HG02759 (cell line): ENCODE results near the gene CBFA2T2.
"Not testable (repeated sequence)": the region's sequence is repeated elsewhere in the genome, so short reads cannot be mapped to it uniquely, and the experiment has no call there.

ENCODE experiments used
- ATAC-seq: cut with Tn5 transposase; IDR thresholded peaks from one replicate; pipeline ENCODE4 v1.9.1; 2021; ENCODE audit warnings: mild to moderate bottlenecking, moderate library complexity; ENCODE audit not compliant: unreplicated experiment

The CBFA2T2 gene

GRCh38 chr20:33612001-33612400 lies 122.1 kb downstream of the CBFA2T2 start:
- no peak for ATAC-seq

- no peak for ATAC-seq
These were observed 132.0 kb downstream of the CBFA2T2 start for GRCh38 chr20:33621717-33622400.

GRCh38 chr20:33622705-33623365 lies 132.9 kb downstream of the CBFA2T2 start:
- no peak for ATAC-seq

- no peak for ATAC-seq
These were observed 134.5 kb downstream of the CBFA2T2 start for GRCh38 chr20:33624399-33624798.

- no peak for ATAC-seq
These were observed 136.3 kb downstream of the CBFA2T2 start for GRCh38 chr20:33626190-33626589.

GRCh38 chr20:33627577-33628216 lies 137.8 kb downstream of the CBFA2T2 start:
- ATAC-seq = no peak

- ATAC-seq = no peak
These were observed 139.6 kb downstream of the CBFA2T2 start for GRCh38 chr20:33629533-33629932.

- ATAC-seq = no peak
These were observed 140.1 kb downstream of the CBFA2T2 start for GRCh38 chr20:33629979-33630378.

GRCh38 chr20:33630507-33630906 lies 140.6 kb downstream of the CBFA2T2 start:
- ATAC-seq = no peak

- not testable (repeated sequence) for ATAC-seq
These were observed 142.0 kb downstream of the CBFA2T2 start for GRCh38 chr20:33631910-33632309.

- ATAC-seq = no peak
These were observed 145.4 kb downstream of the CBFA2T2 start for GRCh38 chr20:33635341-33635740.

- no peak for ATAC-seq
These were observed 146.9 kb downstream of the CBFA2T2 start for GRCh38 chr20:33636776-33637175.

- no peak for ATAC-seq
These were observed 150.4 kb downstream of the CBFA2T2 start for GRCh38 chr20:33640287-33640686.

GRCh38 chr20:33644313-33645071 lies 154.6 kb downstream of the CBFA2T2 start:
- ATAC-seq = no peak

GRCh38 chr20:33645072-33645358 lies 155.1 kb downstream of the CBFA2T2 start:
- ATAC-seq = no peak

- ATAC-seq = no peak
These were observed 155.5 kb downstream of the CBFA2T2 start for GRCh38 chr20:33645396-33645795.

- ATAC-seq = no peak
These were observed 156.3 kb downstream of the CBFA2T2 start for GRCh38 chr20:33646191-33646590.

GRCh38 chr20:33646959-33647602 lies 157.2 kb downstream of the CBFA2T2 start:
- not testable (repeated sequence) for ATAC-seq

GRCh38 chr20:33647603-33648395 lies 157.9 kb downstream of the CBFA2T2 start:
- peak; percentile 60 for ATAC-seq

- ATAC-seq = no peak
These were observed 158.6 kb downstream of the CBFA2T2 start for GRCh38 chr20:33648396-33649004.
